Bone marrow (tissue), 2 donors: ENCODE measurements around the gene LCE2B.
"Not testable (repeated sequence)": the region's sequence is repeated elsewhere in the genome, so short reads cannot be mapped to it uniquely, and the experiment has no call there.

Experiments
- DNase-seq, 2 donors: peaks; one replicate each; lab custom pipeline; 2025; lab: John Stamatoyannopoulos, UW

LCE2B gene

GRCh38 chr1:152685823-152686222, at the start of gene LCE2B:
TSS of gene LCE2B (plus strand) at chr1:152686123. CDS start at chr1:152686844, 721 bp downstream.
- DNase-seq, result not testable (repeated sequence)

- DNase-seq, result no peak
These were observed 45.6 kb upstream of the LCE2B start for GRCh38 chr1:152640351-152640750.

- no peak for DNase-seq
These were observed 42.0 kb upstream of the LCE2B start for GRCh38 chr1:152643945-152644344.

- DNase-seq, result no peak
These were observed 40.8 kb upstream of the LCE2B start for GRCh38 chr1:152645146-152645545.

GRCh38 chr1:152646656-152647055, 39.3 kb upstream of the LCE2B start:
- no peak for DNase-seq

- DNase-seq, result peak in 1 of 2 donors; percentile 6
These were observed 31.8 kb upstream of the LCE2B start for GRCh38 chr1:152654110-152654509.

GRCh38 chr1:152656459-152656858, 29.5 kb upstream of the LCE2B start:
- no peak for DNase-seq

- DNase-seq, result no peak
These were observed 28.2 kb upstream of the LCE2B start for GRCh38 chr1:152657677-152658076.

GRCh38 chr1:152658649-152659048, 27.3 kb upstream of the LCE2B start:
- DNase-seq, result no peak

- DNase-seq, result no peak
These were observed 22.8 kb upstream of the LCE2B start, which contains the start of gene LCE2D for GRCh38 chr1:152663098-152663497. TSS of gene LCE2D (plus strand) at chr1:152663380. CDS start at chr1:152664106, 726 bp downstream.

- DNase-seq, result not testable (repeated sequence)
These were observed 19.8 kb upstream of the LCE2B start for GRCh38 chr1:152666171-152666570.

GRCh38 chr1:152667648-152668047, 18.3 kb upstream of the LCE2B start:
- DNase-seq, result no peak

GRCh38 chr1:152673016-152673415, 12.9 kb upstream of the LCE2B start:
- no peak for DNase-seq

GRCh38 chr1:152674983-152675382, 10.9 kb upstream of the LCE2B start, which contains the start of gene LCE2C:
TSS of gene LCE2C (plus strand) at chr1:152675279. CDS start at chr1:152676016, 737 bp downstream.
- not testable (repeated sequence) for DNase-seq

- DNase-seq, result no peak
These were observed 6.5 kb upstream of the LCE2B start for GRCh38 chr1:152679459-152679858.

- no peak for DNase-seq
These were observed 4.3 kb upstream of the LCE2B start for GRCh38 chr1:152681616-152682015.

- DNase-seq, result no peak
These were observed 2.1 kb upstream of the LCE2B start for GRCh38 chr1:152683846-152684245.

GRCh38 chr1:152697701-152698600, 12.0 kb downstream of the LCE2B start, which contains the start of gene LCE2A:
TSS of gene LCE2A (plus strand) at chr1:152698345. CDS start at chr1:152698902, 557 bp downstream.
- no peak for DNase-seq

GRCh38 chr1:152699746-152700145, 13.8 kb downstream of the LCE2B start:
- DNase-seq, result no peak

- no peak for DNase-seq
These were observed 21.9 kb downstream of the LCE2B start, which contains the start of gene LCE4A for GRCh38 chr1:152707860-152708259. TSS of gene LCE4A (plus strand) at chr1:152708160. CDS start at chr1:152709076, 916 bp downstream.

- no peak for DNase-seq
These were observed 32.3 kb downstream of the LCE2B start for GRCh38 chr1:152718238-152718637.

- no peak for DNase-seq
These were observed 39.3 kb downstream of the LCE2B start for GRCh38 chr1:152725261-152725660.

GRCh38 chr1:152728986-152729385, 43.1 kb downstream of the LCE2B start:
- no peak for DNase-seq
